ENCODE results near the gene ZNF775. TPM values are rescaled to one million over a fixed set of nuclear protein-coding genes. Genes with fewer than 3 reads are reported as not detected.

The ZNF775 gene
- polyA plus RNA-seq, 1 experiment, result 2.2 TPM

DNA sequence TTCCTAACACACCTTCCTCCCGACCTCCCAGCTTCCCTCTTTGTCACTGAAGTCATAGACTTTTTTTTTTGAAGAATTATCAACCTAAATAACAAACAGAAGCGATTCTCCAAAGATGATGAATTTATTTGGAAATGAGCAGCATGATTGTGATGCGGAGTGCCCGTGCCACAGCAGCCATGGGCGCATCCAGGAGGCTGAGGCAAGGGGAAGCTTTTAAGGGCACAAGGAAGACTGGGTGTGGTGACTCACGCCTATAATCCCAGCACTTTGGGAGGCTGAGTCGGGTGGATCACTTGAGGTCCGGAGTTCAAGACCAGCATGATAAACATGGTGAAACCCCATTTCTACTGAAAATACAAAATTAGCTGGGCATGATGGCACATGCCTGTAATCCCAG lies 55.1 kb downstream of the ZNF775 start:
- H3K27ac ChIP-seq (ENCODE audit: low read depth, low read length), result no peak overlapping the region
- H3K9me3 ChIP-seq (ENCODE audit: control insufficient read depth, insufficient read depth, low read length), result no peaks in the 10 kb centered on the region
- CTCF ChIA-PET, result interaction anchor here (1.3 to 1.4 kb wide), 3 partner anchors 12 to 15 kb away, joined by 3 to 9 read pairs (median 4); no protein-coding TSS in a partner anchor
- H3K4me3 ChIP-seq (ENCODE audit: low read depth, low read length), result no peak overlapping the region
- TF ChIP-seq, protein P1, sequence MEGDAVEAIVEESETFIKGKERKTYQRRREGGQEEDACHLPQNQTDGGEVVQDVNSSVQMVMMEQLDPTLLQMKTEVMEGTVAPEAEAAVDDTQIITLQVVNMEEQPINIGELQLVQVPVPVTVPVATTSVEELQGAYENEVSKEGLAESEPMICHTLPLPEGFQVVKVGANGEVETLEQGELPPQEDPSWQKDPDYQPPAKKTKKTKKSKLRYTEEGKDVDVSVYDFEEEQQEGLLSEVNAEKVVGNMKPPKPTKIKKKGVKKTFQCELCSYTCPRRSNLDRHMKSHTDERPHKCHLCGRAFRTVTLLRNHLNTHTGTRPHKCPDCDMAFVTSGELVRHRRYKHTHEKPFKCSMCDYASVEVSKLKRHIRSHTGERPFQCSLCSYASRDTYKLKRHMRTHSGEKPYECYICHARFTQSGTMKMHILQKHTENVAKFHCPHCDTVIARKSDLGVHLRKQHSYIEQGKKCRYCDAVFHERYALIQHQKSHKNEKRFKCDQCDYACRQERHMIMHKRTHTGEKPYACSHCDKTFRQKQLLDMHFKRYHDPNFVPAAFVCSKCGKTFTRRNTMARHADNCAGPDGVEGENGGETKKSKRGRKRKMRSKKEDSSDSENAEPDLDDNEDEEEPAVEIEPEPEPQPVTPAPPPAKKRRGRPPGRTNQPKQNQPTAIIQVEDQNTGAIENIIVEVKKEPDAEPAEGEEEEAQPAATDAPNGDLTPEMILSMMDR (IDR thresholded peaks at IDR 0.05; ENCODE audit: low read depth, low read length), result no peak
- POLR2A ChIA-PET, result no interaction called here
- no peak for DNase-seq (ENCODE audit: low read depth, low spot score)
- H3K27me3 ChIP-seq (ENCODE audit: control insufficient read depth, insufficient read depth, low read length), result peaks cover 6% of the 10 kb centered on the region

DNA sequence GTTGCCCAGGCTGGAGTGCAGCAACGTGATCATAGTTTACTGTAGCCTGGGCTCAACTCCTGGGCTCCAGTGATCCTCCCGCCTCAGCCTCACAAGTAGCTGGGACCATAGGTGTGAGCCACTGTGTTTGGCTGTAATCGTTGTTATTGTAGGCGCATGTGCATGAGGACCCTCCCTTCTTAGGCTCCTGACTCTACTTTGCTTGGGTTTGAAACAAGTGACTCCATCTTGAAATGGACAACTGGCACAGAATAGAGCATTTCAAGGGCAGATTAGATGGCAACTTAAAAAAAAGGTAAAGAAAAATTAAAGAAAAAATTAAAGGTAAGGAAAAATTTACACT lies 55.9 kb downstream of the ZNF775 start:
- TF ChIP-seq, protein P1 (IDR thresholded peaks at IDR 0.05; ENCODE audit: low read depth, low read length), result no peak
- no peak overlapping the region for H3K27ac ChIP-seq (ENCODE audit: low read depth, low read length)
- POLR2A ChIA-PET, result no interaction called here
- H3K4me3 ChIP-seq (ENCODE audit: low read depth, low read length), result no peak overlapping the region
- no peak for DNase-seq (ENCODE audit: low read depth, low spot score)
- CTCF ChIA-PET, result interaction anchor here (1.3 to 1.4 kb wide), 2 partner anchors 11 to 13 kb away, joined by 3 to 4 read pairs; no protein-coding TSS in a partner anchor
- H3K27me3 ChIP-seq (ENCODE audit: control insufficient read depth, insufficient read depth, low read length), result peaks cover 6% of the 10 kb centered on the region
- H3K9me3 ChIP-seq (ENCODE audit: control insufficient read depth, insufficient read depth, low read length), result no peaks in the 10 kb centered on the region

- ChIA-PET CTCF (interaction anchor here (1.4 kb wide), 1 partner anchor 14 kb away, joined by 3 read pairs; no protein-coding TSS in a partner anchor), POLR2A (no interaction called here)
Observed at GRCh38 chr7:150435390-150436073, 56.4 kb downstream of the ZNF775 start.

GRCh38 chr7:150439967-150440366 lies 60.8 kb downstream of the ZNF775 start:
- Histone ChIP-seq H3K4me3 (ENCODE audit: low read depth, low read length) (no peak overlapping the region), H3K9me3 (ENCODE audit: control insufficient read depth, insufficient read depth, low read length) (peaks cover 16% of the 10 kb centered on the region), H3K27ac (ENCODE audit: low read depth, low read length) (no peak overlapping the region), H3K27me3 (ENCODE audit: control insufficient read depth, insufficient read depth, low read length) (peaks cover 3% of the 10 kb centered on the region)
- ChIA-PET POLR2A (no interaction called here), CTCF (interaction anchor here (3.2 kb wide), 1 partner anchor 9 kb away, joined by 15 read pairs; no protein-coding TSS in a partner anchor)
- TF ChIP-seq, protein P1 (IDR thresholded peaks at IDR 0.05; ENCODE audit: low read depth, low read length), result no peak
- DNase-seq (ENCODE audit: low read depth, low spot score), result no peak

More at GRCh38 chr7:150435390-150436073, 56.4 kb downstream of the ZNF775 start:
- Histone ChIP-seq H3K4me3 (ENCODE audit: low read depth, low read length) (no peak overlapping the region), H3K27me3 (ENCODE audit: control insufficient read depth, insufficient read depth, low read length) (peaks cover 6% of the 10 kb centered on the region), H3K27ac (ENCODE audit: low read depth, low read length) (no peak overlapping the region), H3K9me3 (ENCODE audit: control insufficient read depth, insufficient read depth, low read length) (no peaks in the 10 kb centered on the region)
- no peak for DNase-seq (ENCODE audit: low read depth, low spot score)
- TF ChIP-seq, protein P1 (IDR thresholded peaks at IDR 0.05; ENCODE audit: low read depth, low read length), result no peak

- TF ChIP-seq, protein P1 (IDR thresholded peaks at IDR 0.05; ENCODE audit: low read depth, low read length), result no peak
- no peak overlapping the region for H3K4me3 ChIP-seq (ENCODE audit: low read depth, low read length)
- no peak for DNase-seq (ENCODE audit: low read depth, low spot score)
- CTCF ChIA-PET, result no interaction called here
- H3K27me3 ChIP-seq (ENCODE audit: control insufficient read depth, insufficient read depth, low read length), result no peaks in the 10 kb centered on the region
- H3K27ac ChIP-seq (ENCODE audit: low read depth, low read length), result no peak overlapping the region
- POLR2A ChIA-PET, result no interaction called here
- H3K9me3 ChIP-seq (ENCODE audit: control insufficient read depth, insufficient read depth, low read length), result peaks cover 16% of the 10 kb centered on the region
Observed at GRCh38 chr7:150441524-150441923, 62.4 kb downstream of the ZNF775 start.
